Epithelial cell of esophagus (primary cell): ENCODE results near the gene ZNF366.
A peak's percentile ranks its signal among the peaks of the same experiment; 100 is the strongest.

Source experiments
- DNase-seq: peaks from one replicate; pipeline ENCODE4 v3.0.0; 2010; ENCODE audit warnings: low read depth
- H3K4me3 ChIP-seq: 2 replicates; pipeline ENCODE4 v1.5.1; 2011; ENCODE audit warnings: mild to moderate bottlenecking, low read length, control low read depth
- TF ChIP-seq, protein P1 (sequence below): IDR thresholded peaks from 2 replicates; pipeline ENCODE4 v1.5.1; 2011; ENCODE audit warnings: low read depth, mild to moderate bottlenecking, low read length, control low read depth, inconsistent platforms; ENCODE audit not compliant: insufficient read depth; ENCODE audit errors: missing control alignments

Gene ZNF366

DNA sequence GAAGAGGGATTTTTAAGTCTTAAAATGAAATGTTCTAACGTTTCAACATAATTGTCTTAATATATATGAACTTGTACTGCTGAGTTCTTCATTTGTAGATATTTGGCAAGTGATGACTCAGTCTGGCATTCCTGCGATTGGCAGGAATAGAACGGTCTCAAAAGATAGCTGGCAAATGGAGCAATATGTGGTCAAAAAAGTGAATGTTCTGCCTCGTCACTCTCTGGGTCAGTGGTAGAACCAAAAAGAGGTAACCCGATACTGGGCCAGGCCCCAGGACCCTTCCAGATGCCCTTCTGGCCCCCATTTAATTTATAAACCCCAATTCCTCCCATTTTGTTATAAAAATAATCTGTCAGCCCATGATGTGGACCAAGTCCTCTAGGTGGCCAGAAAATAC is 39.2 kb downstream of the ZNF366 start:
- TF ChIP-seq, protein P1, sequence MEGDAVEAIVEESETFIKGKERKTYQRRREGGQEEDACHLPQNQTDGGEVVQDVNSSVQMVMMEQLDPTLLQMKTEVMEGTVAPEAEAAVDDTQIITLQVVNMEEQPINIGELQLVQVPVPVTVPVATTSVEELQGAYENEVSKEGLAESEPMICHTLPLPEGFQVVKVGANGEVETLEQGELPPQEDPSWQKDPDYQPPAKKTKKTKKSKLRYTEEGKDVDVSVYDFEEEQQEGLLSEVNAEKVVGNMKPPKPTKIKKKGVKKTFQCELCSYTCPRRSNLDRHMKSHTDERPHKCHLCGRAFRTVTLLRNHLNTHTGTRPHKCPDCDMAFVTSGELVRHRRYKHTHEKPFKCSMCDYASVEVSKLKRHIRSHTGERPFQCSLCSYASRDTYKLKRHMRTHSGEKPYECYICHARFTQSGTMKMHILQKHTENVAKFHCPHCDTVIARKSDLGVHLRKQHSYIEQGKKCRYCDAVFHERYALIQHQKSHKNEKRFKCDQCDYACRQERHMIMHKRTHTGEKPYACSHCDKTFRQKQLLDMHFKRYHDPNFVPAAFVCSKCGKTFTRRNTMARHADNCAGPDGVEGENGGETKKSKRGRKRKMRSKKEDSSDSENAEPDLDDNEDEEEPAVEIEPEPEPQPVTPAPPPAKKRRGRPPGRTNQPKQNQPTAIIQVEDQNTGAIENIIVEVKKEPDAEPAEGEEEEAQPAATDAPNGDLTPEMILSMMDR: no peak
- peak; percentile 83 for DNase-seq
- no peak overlapping the region for H3K4me3 ChIP-seq

DNA sequence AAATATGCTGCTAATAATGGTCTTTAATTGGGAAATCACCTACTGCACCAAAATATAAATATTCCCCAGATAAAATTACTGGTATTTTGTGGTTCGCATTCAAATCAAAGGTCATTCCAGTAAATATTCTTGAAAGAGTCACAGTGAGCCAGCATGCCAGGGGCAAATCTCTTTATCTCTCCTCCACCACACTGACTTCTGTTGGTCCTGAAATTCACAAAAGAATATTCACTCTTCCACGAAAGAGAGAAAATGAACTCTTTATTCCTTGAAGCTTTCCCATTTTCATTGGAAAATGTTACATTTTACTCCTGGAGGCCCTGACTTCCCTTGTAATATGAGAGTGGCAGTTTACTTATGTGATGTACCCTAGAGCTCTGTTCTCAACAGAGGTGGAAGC is 39.7 kb downstream of the ZNF366 start:
- TF ChIP-seq, protein P1: no peak

DNA sequence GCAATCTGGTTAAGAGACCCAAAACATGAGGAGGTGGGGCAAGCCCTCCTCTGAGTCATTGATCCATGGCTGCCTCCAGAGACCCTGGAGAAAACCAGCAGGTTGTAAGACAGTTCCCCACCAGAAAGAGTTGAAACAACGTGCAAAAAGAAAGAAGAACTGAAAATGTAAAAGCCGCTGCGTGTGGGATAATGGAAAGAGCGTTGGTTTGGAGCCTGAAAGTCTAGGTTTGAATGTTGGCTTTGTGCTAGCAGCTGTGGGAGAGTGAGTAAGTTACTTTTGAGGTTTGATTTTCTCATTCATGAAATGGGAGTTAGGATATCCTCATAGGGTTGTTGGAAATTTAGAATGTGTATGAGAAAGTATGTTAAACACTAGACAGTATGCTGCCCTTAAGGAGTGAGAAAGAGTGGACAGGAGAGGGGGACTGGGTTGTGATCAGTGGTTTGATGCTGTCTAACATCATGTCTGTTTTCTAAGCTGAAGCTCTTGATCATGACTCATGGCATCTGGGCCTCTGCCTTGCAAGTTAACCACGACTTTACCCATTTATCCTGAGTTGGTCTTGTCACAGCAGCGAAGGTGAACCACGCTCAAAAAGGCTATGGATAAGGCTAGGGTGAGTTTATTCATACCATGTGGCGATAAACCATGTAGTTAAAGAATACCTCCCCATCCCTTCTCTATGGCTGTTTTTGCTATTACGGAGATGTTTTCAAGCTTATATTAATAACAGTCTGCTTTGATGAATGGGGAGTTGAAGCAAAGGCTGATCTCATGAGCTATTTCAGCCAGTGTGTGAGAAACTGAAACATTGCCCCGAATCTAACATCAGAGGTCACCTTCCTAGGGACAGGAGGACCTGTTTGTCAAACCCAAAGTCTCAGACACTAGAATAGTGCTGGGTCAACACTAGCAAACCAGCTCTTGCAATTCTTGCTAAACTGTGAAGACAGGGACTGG is 41.3 kb downstream of the ZNF366 start:
- no peak overlapping the region for H3K4me3 ChIP-seq
- peak; percentile 51 for DNase-seq
- TF ChIP-seq, protein P1: no peak

More for the DNA sequence above, 39.7 kb downstream of the ZNF366 start:
- no peak overlapping the region for H3K4me3 ChIP-seq
- no peak for DNase-seq

DNA sequence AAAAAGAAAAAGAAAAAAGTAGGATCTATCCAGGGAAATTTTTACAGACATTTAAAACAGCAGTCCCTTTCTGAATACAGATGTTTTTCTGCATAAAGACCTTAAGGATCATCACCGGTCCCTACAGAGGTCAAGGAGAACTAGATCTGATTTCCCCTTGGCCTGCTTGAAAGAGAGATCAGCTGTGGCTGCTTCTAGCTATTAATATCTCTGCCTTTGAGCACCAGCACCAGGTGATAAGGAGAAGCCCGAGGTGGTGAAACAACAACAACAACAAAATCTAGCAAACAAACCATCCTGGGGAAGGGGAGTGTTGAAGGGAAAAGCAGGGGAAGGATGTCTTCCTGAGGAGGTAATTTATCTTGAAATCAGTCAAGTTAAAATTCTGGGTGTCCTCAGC is 42.1 kb downstream of the ZNF366 start:
- DNase-seq: no peak
- H3K4me3 ChIP-seq: no peak overlapping the region
- TF ChIP-seq, protein P1: no peak

DNA sequence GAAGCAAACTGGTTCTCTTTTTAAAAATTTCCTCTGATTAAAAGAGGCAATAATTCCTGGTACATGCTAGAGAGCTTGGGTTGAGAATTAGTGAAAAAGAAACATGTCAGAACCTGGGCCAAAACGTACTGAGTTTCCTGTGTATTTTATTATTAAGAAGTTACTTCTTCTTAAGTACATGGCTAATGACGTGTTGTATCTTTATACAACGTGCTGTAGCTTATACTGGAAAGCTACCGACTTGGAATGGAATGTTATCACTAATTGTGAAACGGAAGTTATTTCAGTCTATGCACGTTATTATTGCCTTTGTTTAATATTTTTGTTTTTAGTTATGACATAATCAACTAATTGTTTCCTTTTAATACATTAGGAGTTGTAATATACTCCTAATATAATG is 43.1 kb downstream of the ZNF366 start:
- TF ChIP-seq, protein P1: no peak
- peak; percentile 75 for DNase-seq
- H3K4me3 ChIP-seq: no peak overlapping the region

DNA sequence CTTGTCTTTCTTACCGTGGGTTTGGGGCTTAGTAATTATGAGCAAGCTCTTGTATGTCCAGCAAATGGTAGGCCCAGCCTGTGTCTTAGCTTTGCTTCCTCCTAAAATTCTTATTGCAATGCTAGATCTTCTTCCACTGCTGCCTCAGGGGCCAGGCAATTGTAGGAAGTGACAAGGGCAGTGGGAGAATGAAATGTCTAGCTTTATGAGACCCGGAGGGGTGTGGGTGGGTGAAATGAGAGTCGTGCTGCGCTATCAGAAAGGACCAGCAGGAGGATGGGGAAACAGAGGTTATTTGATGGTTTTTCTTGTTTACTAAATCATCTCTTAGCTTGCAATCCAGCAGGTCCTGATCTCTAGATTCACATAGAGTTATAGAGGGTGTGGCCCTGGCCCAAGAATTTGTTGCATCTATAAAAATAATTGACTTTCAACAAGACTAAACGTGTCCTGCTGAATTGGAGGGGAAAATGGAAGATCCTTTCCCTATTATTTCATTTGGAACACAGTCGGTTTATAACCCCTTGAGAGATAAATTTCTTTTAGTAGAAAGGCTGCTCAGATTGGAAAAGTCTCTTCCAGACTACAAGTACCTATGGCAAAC is 43.7 kb downstream of the ZNF366 start:
- H3K4me3 ChIP-seq: no peak overlapping the region
- TF ChIP-seq, protein P1: peak; percentile 15
- DNase-seq: peak; percentile 43
